GM18909 (cell line): Measurements from ENCODE around the gene IL1F10.
"Not testable (repeated sequence)": the region's sequence is repeated elsewhere in the genome, so short reads cannot be mapped to it uniquely, and the experiment has no call there.

Experiments used
- ATAC-seq: cut with Tn5 transposase; IDR thresholded peaks from one replicate; pipeline ENCODE4 v1.9.1; 2021; ENCODE audit warnings: mild to moderate bottlenecking; ENCODE audit not compliant: unreplicated experiment, poor library complexity

The IL1F10 gene

GRCh38 chr2:113078350-113078839, 10.6 kb downstream of the IL1F10 start:
- ATAC-seq = no peak

- no peak for ATAC-seq
Measured at GRCh38 chr2:113079131-113079530, 11.4 kb downstream of the IL1F10 start.

GRCh38 chr2:113080134-113080533, 12.4 kb downstream of the IL1F10 start:
- ATAC-seq = peak; percentile 52

GRCh38 chr2:113081488-113082210, 13.9 kb downstream of the IL1F10 start:
- ATAC-seq = no peak

- ATAC-seq = no peak
Measured at GRCh38 chr2:113083296-113083695, 15.5 kb downstream of the IL1F10 start.

- no peak for ATAC-seq
Measured at GRCh38 chr2:113084249-113085000, 16.7 kb downstream of the IL1F10 start.

GRCh38 chr2:113085542-113085941, 17.8 kb downstream of the IL1F10 start:
- no peak for ATAC-seq

- no peak for ATAC-seq
Measured at GRCh38 chr2:113088213-113088992, 20.6 kb downstream of the IL1F10 start.

GRCh38 chr2:113089916-113090315, 22.1 kb downstream of the IL1F10 start:
- ATAC-seq = no peak

- ATAC-seq = no peak
Measured at GRCh38 chr2:113091231-113091896, 23.6 kb downstream of the IL1F10 start.

- ATAC-seq = no peak
Measured at GRCh38 chr2:113092864-113093612, 25.3 kb downstream of the IL1F10 start.

- ATAC-seq = no peak
Measured at GRCh38 chr2:113093613-113093977, 25.8 kb downstream of the IL1F10 start.

GRCh38 chr2:113096306-113096705, 28.5 kb downstream of the IL1F10 start:
- not testable (repeated sequence) for ATAC-seq

- ATAC-seq = not testable (repeated sequence)
Measured at GRCh38 chr2:113096842-113097618, 29.3 kb downstream of the IL1F10 start.

- ATAC-seq = peak; percentile 46
Measured at GRCh38 chr2:113098041-113098440, 30.3 kb downstream of the IL1F10 start.

GRCh38 chr2:113098532-113098931, 30.8 kb downstream of the IL1F10 start:
- ATAC-seq = no peak

GRCh38 chr2:113102133-113102532, 34.4 kb downstream of the IL1F10 start:
- no peak for ATAC-seq

- no peak for ATAC-seq
Measured at GRCh38 chr2:113103277-113103676, 35.5 kb downstream of the IL1F10 start.

GRCh38 chr2:113104054-113104611, 36.4 kb downstream of the IL1F10 start:
- ATAC-seq = no peak
